SU-DHL-6 (cell line): ENCODE measurements around the gene F2.
"Not testable (repeated sequence)": the region's sequence is repeated elsewhere in the genome, so short reads cannot be mapped to it uniquely, and the experiment has no call there.

ENCODE experiments used
- H2AFZ ChIP-seq: fragments of 200-600 bp; sonication (generic); 2 replicates; pipeline ENCODE4 v1.6.1; 2014; ENCODE audit warnings: low read depth, mild to moderate bottlenecking, moderate library complexity, mixed read lengths, antibody characterized with exemption, low read length; ENCODE audit not compliant: severe bottlenecking
- H3F3A ChIP-seq: fragments of 200-600 bp; shearing (Covaris generic); 2 replicates; pipeline ENCODE4 v1.6.0; 2016; ENCODE audit warnings: antibody characterized with exemption, mild to moderate bottlenecking; ENCODE audit not compliant: insufficient read depth
- H3K27ac ChIP-seq: fragments of 200-600 bp; sonication (generic); 2 replicates; pipeline ENCODE4 v1.5.1; 2016; ENCODE audit warnings: low read depth, mild to moderate bottlenecking, low read length, moderate library complexity, mixed read lengths
- H3K27me3 ChIP-seq: fragments of 200-600 bp; sonication (generic), shearing (Covaris generic); 2 replicates; pipeline ENCODE4 v1.6.0; 2014; ENCODE audit warnings: mild to moderate bottlenecking, low read length
- H3K36me3 ChIP-seq: fragments of 200-600 bp; sonication (generic); 2 replicates; pipeline ENCODE4 v1.6.1; 2014; ENCODE audit warnings: mild to moderate bottlenecking, low read length, mixed read lengths
- H3K4me2 ChIP-seq: fragments of 300-600, 200-600 bp; shearing (Covaris generic), sonication (generic); 2 replicates; pipeline ENCODE4 v1.6.0; 2014; ENCODE audit warnings: low read length, low read depth, mild to moderate bottlenecking; ENCODE audit not compliant: poor library complexity, severe bottlenecking
- H3K4me3 ChIP-seq: fragments of 200-600 bp; sonication (generic); 2 replicates; pipeline ENCODE4 v1.5.1; 2014; ENCODE audit warnings: antibody characterized with exemption, low read length, mild to moderate bottlenecking, mixed read lengths; ENCODE audit not compliant: insufficient read depth, poor library complexity, severe bottlenecking
- H3K79me2 ChIP-seq: fragments of 200-600 bp; sonication (generic); 2 replicates; pipeline ENCODE4 v1.6.1; 2014; ENCODE audit warnings: mild to moderate bottlenecking, low read length, moderate library complexity; ENCODE audit not compliant: insufficient read depth
- H3K9ac ChIP-seq: fragments of 200-600 bp; sonication (generic); 2 replicates; pipeline ENCODE4 v1.7.0; 2014; ENCODE audit warnings: mild to moderate bottlenecking, low read length
- H3K9me2 ChIP-seq: fragments of 200-600 bp; sonication (generic); replicated peaks from 2 replicates; pipeline ENCODE4 v1.6.1; 2014; ENCODE audit warnings: low read length; ENCODE audit not compliant: insufficient read depth
- H3K9me3 ChIP-seq: fragments of 200-600 bp; sonication (generic); 2 replicates; pipeline ENCODE4 v1.6.1; 2014; ENCODE audit warnings: low read length, mixed read lengths; ENCODE audit not compliant: insufficient read depth
- H4K20me1 ChIP-seq: fragments of 200-600 bp; sonication (generic); 2 replicates; pipeline ENCODE4 v1.6.1; 2014; ENCODE audit warnings: low read depth, mild to moderate bottlenecking, antibody characterized with exemption, low read length, moderate library complexity, mixed read lengths
- EZH2phosphoT487 ChIP-seq: fragments of 200-600 bp; sonication (generic), shearing (Covaris generic); conservative IDR thresholded peaks from 2 replicates; pipeline ENCODE4 v1.6.1; 2018; ENCODE audit warnings: mild to moderate bottlenecking, antibody characterized with exemption, low read length, moderate library complexity, mixed read lengths
- TF ChIP-seq, protein P1 (sequence below): fragments of 200-600 bp; sonication (generic); IDR thresholded peaks from one replicate; pipeline ENCODE4 v1.5.1; 2017; ENCODE audit warnings: antibody characterized with exemption, mild to moderate bottlenecking, low read length, moderate library complexity; ENCODE audit not compliant: insufficient read depth, poor library complexity, severe bottlenecking

The F2 gene

GRCh38 chr11:46712874-46713576 is 6.0 kb upstream of the F2 start:
- Histone ChIP-seq H3K9me3 (no peaks in the 10 kb centered on the region), H3K9me2 (no peaks in the 10 kb centered on the region), H3F3A (no peaks in the 10 kb centered on the region), H4K20me1 (no peaks in the 10 kb centered on the region), H3K9ac (no peak overlapping the region), H3K79me2 (no peaks in the 10 kb centered on the region), H3K4me2 (no peak overlapping the region), H3K4me3 (no peak overlapping the region), H2AFZ (no peak overlapping the region), H3K36me3 (no peaks in the 10 kb centered on the region), H3K27me3 (no peaks in the 10 kb centered on the region), H3K27ac (no peak overlapping the region)
- TF ChIP-seq EZH2phosphoT487 = no peak
- TF ChIP-seq, protein P1, sequence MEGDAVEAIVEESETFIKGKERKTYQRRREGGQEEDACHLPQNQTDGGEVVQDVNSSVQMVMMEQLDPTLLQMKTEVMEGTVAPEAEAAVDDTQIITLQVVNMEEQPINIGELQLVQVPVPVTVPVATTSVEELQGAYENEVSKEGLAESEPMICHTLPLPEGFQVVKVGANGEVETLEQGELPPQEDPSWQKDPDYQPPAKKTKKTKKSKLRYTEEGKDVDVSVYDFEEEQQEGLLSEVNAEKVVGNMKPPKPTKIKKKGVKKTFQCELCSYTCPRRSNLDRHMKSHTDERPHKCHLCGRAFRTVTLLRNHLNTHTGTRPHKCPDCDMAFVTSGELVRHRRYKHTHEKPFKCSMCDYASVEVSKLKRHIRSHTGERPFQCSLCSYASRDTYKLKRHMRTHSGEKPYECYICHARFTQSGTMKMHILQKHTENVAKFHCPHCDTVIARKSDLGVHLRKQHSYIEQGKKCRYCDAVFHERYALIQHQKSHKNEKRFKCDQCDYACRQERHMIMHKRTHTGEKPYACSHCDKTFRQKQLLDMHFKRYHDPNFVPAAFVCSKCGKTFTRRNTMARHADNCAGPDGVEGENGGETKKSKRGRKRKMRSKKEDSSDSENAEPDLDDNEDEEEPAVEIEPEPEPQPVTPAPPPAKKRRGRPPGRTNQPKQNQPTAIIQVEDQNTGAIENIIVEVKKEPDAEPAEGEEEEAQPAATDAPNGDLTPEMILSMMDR = no peak

- H3K9me2 ChIP-seq, H3K27me3 ChIP-seq, H3K9ac ChIP-seq, H4K20me1 ChIP-seq, H3K4me2 ChIP-seq, H3K79me2 ChIP-seq, H3K4me3 ChIP-seq, H2AFZ ChIP-seq, H3K36me3 ChIP-seq, H3K27ac ChIP-seq, H3K9me3 ChIP-seq, H3F3A ChIP-seq: not testable (repeated sequence)
Measured at GRCh38 chr11:46717825-46718154, 1.2 kb upstream of the F2 start.

GRCh38 chr11:46718155-46719019 is 626 bp upstream of the F2 start:
- Histone ChIP-seq H3K9me3 (no peaks in the 10 kb centered on the region), H3K4me3 (no peak overlapping the region), H4K20me1 (no peaks in the 10 kb centered on the region), H3K36me3 (no peaks in the 10 kb centered on the region), H3K4me2 (no peak overlapping the region), H3K27ac (no peak overlapping the region), H2AFZ (no peak overlapping the region), H3K9me2 (no peaks in the 10 kb centered on the region), H3K9ac (no peak overlapping the region), H3F3A (no peaks in the 10 kb centered on the region), H3K79me2 (no peaks in the 10 kb centered on the region), H3K27me3 (no peaks in the 10 kb centered on the region)
- TF ChIP-seq EZH2phosphoT487 = no peak
- TF ChIP-seq, protein P1 = no peak
